ENCODE measurements around the gene NBPF4.
"Not testable (repeated sequence)": the region's sequence is repeated elsewhere in the genome, so short reads cannot be mapped to it uniquely, and the experiment has no call there.

NBPF4 gene, protein sequence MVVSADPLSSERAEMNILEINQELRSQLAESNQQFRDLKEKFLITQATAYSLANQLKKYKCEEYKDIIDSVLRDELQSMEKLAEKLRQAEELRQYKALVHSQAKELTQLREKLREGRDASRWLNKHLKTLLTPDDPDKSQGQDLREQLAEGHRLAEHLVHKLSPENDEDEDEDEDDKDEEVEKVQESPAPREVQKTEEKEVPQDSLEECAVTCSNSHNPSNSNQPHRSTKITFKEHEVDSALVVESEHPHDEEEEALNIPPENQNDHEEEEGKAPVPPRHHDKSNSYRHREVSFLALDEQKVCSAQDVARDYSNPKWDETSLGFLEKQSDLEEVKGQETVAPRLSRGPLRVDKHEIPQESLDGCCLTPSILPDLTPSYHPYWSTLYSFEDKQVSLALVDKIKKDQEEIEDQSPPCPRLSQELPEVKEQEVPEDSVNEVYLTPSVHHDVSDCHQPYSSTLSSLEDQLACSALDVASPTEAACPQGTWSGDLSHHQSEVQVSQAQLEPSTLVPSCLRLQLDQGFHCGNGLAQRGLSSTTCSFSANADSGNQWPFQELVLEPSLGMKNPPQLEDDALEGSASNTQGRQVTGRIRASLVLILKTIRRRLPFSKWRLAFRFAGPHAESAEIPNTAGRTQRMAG

GRCh38 chr1:108243976-108244375, at the start of gene NBPF4:
TSS of gene NBPF4 (minus strand) at chr1:108244076. CDS start at chr1:108243761, 315 bp downstream.
- DNase-seq = not testable (repeated sequence)

DNA sequence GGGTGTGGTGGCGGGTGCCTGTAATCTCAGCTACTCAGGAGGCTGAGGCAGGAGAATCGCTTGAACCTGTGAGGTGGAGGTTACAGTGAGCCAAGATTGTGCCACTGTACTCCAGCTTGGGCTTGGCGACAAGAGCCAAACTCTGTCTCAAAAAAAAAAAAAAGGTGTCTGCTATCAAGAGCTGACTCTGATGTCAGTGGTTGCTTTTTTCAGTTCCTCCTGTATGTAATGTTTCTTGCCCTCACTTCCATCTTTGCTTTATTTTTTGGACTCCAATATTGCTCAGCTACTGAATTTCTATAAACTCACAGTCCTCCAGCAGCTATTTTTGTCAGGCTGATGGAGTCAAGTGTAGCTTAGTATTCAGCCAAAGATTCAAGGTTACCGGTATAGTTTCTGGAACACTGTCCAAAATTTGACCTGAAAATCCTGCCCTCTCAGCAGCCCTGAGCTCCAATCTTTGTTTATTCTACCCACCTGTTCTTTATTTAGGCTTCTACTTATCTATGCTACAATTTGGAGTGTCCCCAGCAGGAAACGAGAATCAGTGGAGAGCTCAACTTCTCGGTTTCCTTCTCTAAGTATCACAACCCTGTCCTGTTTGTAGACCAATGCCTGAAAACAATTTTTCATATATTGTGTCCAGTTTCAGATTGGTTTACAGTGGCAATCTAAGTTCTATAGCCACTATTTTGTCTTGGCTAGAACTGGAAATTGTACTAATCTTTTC, 38.8 kb upstream of the NBPF4 start:
- not testable (repeated sequence) for DNase-seq

GRCh38 chr1:108272485-108273327, 28.8 kb upstream of the NBPF4 start:
- not testable (repeated sequence) for DNase-seq

GRCh38 chr1:108267097-108267496, 23.2 kb upstream of the NBPF4 start:
- not testable (repeated sequence) for DNase-seq

DNA sequence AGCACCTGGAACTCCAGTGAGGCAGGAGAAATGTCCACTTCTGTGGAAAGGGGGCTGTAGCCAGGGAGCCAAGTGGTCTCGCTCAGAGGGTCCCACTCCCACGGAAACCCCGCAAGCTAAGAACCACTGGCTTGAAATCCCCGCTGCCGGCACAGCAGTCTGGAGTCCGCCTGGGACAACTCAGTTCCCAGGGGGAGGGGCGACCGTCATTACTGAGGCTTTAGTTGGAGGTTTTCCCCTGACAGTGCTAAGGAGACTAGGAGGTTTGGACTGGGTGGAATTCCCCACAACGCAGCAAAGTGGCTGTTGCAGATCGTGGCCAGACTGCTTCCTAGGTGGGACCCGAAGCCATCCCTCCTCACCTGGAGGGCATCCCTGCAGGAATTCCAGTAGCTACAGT, 18.1 kb upstream of the NBPF4 start:
- DNase-seq = not testable (repeated sequence)

DNA sequence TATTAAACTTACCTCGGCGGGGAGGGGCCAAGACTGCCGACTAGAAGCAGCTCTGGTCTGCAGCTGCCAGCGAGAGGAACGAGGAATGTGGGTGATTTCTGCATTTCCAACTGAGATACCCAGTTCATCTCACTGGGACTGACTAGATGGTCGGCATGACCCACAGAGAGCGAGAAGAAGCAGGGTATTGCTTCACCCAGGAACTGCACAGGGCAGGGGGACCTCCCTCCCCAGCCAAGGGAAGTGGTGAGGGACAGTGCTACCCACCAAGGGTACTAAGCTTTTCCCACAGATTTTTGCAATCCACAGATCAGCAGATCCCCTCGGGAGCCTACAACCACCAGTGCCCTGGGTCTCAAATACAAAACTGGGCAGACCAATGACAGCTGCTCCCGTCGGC, 17.6 kb upstream of the NBPF4 start:
- not testable (repeated sequence) for DNase-seq

GRCh38 chr1:108260578-108261259, 16.8 kb upstream of the NBPF4 start:
- DNase-seq = not testable (repeated sequence)

GRCh38 chr1:108255426-108255825, 11.6 kb upstream of the NBPF4 start:
- DNase-seq = not testable (repeated sequence)

DNA sequence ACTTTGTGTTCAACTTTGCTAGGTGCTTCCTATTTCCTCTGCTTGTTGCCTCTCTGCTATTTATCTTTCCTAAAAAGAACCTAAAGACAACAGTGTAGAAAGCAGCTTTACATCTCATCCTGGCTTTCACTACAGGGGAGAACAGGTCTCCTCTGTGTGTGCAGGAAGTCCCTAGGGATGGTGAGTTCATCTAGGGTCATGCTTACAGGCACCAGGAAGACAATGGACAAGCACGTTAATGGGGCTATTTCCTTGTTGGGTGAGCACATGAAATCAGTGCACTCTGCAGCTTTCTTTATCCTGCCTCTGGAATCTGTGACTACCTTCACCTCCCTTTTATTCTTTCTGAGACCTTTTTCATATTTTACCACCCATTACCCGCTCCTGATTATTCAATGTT, 4.5 kb downstream of the NBPF4 start:
- not testable (repeated sequence) for DNase-seq

- DNase-seq = not testable (repeated sequence)
Measured at GRCh38 chr1:108235308-108235707, 8.6 kb downstream of the NBPF4 start.

- not testable (repeated sequence) for DNase-seq
Measured at GRCh38 chr1:108232183-108232582, 11.7 kb downstream of the NBPF4 start.

- not testable (repeated sequence) for DNase-seq
Measured at GRCh38 chr1:108229976-108230375, 13.9 kb downstream of the NBPF4 start.

- not testable (repeated sequence) for DNase-seq
Measured at GRCh38 chr1:108227772-108228171, 16.1 kb downstream of the NBPF4 start.

DNA sequence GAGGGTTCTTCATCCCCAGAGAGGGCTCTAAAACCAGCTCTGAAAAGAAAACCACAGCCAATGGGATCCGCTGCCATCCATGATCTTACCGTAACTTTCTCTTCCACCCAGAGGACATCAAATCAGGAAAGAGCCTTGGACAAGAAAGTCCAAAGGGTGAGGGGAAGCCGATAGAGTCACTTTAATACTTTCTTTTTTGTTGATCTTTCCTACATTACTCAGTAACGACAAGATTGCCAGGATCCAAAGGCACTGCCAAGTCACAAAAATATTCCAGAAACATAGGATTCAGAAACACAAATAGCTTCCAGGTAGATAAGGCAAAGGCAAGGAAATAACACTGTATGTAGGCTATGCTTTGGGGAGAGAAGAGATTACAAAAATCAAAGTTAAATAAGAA, 17.0 kb downstream of the NBPF4 start:
- DNase-seq = not testable (repeated sequence)

DNA sequence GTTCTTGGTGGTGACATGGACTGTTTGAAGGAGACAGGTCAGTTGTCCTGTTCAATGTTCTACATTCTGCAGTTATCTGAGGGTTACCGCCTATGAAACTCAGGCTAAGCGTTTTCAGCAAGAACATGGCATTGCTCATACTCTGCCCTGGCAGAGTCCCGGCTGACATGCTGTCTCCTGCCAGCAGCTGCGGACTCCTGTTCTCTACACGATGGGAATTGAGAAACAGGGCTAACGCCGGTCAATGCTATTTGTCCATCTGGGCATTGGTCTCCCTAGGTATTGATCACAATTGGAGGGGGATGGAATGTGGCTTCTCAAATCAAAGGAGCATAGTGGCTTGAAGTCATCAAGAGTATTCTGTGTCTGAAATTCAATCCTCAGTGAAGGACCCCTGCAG, 20.6 kb downstream of the NBPF4 start:
- not testable (repeated sequence) for DNase-seq

- DNase-seq = not testable (repeated sequence)
Measured at GRCh38 chr1:108217515-108218174, 26.2 kb downstream of the NBPF4 start.

GRCh38 chr1:108217007-108217406, 26.9 kb downstream of the NBPF4 start:
- not testable (repeated sequence) for DNase-seq

DNA sequence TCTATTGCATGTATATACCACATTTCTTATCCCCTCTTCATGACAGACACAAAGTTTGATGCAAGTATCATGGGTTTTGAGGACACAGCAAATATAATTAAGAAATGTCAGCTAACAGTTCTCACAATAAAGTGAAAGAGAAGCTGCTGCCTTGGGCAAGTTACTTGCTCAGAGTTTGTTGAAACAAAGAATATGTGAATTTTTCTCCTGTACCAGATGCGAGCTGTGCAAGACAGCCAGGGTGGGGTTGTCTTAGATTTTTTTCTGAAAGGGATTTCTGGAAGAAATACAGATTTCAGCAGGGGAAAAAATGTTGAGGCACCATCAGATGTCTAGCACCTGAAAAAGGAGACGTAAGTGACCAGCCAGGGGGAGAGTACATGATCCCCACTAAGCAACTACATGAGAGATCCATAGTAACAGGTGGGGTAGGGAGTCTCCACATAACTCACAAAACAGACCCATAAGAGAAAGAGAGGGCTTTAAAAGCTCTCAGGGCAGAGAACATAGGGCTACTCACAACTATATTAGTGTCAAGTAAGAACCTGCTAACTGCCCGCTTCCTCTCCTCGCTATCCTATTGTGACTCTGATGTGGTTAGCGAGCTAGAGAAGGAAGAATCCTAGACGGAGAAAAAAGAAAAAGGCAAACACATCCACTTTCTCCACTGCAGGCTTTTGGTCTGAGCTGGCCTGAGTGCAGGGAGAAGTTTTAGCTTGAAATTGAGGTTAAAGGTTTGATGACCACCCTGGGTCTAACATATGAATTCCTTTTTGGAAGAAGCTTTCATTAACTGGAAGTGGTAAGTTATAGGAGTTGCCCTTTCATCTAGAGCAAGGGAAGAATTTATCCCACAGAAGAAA, 27.6 kb downstream of the NBPF4 start:
- DNase-seq = not testable (repeated sequence)

DNA sequence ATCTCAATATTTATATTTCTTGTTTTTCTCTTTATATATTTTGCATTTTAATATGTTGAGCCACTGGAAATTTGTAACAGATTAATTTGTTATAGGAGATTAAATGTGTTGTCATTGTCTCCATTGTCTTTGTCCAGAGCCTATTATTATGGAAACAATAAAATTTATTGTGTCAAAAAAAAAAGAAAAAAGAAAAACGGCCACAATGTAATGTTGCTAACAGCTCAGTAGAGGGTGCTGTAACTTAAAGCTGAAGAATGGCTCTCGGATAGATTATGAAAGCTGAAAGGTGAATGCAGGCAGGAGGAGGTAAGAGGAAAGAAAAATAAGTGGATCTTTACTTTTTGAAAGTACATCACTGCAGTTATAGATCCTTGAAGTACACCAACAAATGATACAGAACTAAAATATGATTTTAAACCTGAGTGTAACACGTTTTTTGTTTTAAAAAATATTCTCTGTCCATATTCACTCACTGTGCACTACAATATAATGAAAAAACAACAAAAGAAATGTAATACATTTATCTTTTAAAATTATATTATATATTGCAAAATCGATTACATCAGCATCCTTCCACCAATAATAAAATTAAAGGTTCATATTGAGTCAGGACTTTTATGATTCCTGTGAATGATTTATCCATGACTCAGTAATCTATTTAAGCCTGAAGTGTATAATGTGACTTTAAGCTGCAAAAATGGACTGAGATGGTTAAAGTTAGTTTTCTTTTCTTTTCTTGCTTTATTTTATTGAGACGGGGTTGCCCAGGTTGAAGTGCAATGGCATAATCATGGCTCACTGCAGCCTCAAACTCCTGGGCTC, 29.0 kb downstream of the NBPF4 start:
- DNase-seq = not testable (repeated sequence)
